HG03039 (cell line): ENCODE results near the gene SLC38A11.

ENCODE experiments used
- ATAC-seq: cut with Tn5 transposase; IDR thresholded peaks from one replicate; pipeline ENCODE4 v1.9.1; 2021; ENCODE audit warnings: mild to moderate bottlenecking, moderate library complexity; ENCODE audit not compliant: unreplicated experiment

Gene SLC38A11

GRCh38 chr2:164974221-164974620, 18.9 kb upstream of the SLC38A11 start:
- ATAC-seq = no peak

DNA sequence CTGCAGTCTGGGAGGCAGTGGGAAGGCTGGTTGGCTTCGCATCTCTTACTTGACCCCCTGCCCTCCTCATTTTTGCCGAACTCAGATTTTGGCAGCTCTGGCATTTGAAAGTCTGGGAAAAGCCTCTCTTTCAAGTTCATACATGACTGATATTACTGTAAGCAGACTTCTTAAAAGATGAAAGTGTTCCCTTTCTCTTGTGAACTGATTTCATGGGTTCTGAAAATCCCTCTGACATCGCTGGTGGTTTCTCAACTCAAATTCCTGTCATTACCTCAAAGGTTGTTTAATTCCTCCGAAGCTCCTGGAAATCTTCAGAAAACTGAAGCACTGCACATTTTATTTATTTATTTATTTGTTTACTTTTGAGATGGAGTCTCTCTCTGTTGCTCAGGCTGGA, 16.9 kb upstream of the SLC38A11 start:
- ATAC-seq = no peak

DNA sequence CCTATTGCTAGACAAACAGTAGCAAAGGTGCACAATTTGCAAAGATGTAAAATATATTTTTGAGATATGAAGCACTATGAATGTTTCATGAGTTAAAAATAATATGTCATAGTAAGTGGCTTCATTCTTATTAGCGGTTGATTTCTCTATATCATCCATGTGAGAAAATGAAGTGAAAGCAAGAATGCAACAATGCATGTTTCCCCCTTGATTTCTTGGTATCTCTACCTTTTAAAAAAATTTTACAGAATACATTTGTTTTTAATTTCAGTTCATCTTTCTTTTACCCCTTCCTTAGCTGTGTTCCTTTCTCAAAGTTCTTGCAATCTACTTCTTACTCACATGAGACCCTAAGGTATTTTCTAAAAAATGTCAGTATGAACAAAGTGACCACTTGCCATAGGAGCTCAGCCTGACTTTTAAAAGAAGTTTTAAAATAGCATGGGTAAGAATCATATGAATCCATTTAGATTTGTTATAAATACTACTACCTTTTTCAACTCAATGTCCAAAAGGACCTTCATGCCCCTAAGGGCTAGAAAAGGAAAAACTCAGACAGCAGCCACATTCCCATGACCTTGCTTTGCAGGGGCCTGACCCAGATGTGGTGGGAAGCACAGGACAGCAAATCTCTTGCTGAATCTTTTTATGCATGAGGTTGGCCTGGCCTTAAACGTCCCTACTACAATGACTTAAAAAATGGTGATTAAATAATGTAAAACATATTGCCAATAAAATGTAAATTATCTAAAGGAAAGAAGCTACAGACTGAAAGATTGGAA, 14.8 kb upstream of the SLC38A11 start:
- no peak for ATAC-seq

GRCh38 chr2:164967781-164968228, 12.5 kb upstream of the SLC38A11 start:
- ATAC-seq = no peak

GRCh38 chr2:164967361-164967760, 12.0 kb upstream of the SLC38A11 start:
- no peak for ATAC-seq

DNA sequence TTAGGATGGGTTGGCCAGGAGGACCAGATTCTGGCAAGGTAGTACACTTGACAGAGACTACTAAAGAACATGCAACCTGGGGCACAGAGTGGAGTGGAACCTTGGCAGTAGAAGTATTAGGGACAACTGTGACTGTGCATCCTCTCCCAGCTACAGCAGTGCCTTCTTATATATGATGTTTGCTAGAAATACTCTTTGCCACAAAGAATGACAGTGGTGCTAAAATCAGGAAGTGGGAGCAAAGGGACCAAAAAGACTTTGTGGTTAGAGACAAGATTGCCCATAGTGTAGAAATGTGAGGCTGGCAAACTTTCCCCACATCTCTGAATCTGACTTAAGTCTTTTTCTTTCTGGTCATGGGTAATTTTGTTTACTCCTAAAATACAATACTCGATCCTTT, 9.4 kb upstream of the SLC38A11 start:
- ATAC-seq = no peak

DNA sequence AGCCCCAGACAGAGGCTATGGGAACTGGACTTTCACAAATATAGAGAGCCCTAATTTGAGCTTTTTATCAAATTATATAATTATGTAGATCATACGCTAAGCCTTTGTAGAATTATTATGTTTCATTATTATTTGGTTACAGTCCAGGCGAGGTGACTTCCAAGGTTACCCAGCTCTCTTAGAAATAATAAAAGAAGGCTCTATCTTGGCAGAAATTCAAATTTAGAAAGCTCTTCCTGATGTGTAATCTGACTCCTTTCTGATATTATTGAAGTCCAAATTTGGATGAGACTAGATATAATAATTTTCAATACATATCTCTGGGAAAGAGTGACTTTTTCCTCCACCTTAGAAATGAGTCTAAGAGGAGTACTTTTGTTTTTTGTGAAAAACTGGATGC, 4.8 kb upstream of the SLC38A11 start:
- no peak for ATAC-seq

DNA sequence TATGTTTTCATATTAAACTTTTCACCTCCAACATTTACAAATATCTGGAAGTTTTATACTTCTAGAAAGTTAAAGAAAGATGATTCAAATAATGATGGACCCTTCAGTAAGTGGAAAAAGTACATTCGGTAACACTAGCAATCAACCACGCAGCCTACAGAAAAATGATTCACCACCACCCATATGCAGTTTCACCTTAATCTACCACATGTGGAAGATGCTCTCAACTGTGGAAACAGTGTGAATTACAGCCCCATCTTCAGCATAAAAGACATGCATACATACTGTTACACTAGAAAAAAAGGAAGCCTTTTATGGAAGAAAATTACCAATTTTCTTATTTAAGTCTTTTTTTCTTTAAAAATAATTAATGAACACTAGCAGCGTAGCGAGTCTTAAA, 1.1 kb downstream of the SLC38A11 start:
- ATAC-seq = no peak

DNA sequence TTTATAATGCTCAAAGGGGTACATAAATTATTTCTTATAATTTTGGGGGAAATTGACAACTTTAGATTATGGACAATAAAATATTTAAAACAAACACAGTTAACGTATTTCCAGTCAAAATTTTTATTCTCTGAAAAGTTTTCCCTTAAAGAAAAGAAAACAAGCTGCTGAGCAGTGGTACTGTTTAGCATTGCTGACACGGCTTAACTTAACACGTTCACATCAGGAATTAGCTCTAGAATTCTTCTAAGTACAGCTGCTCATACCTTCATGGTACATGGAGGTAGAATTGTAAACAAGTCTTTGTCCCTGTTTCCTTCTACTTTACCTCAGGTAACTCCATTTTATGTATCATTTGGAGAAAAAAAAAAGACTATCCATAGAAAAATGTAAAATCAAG, 2.0 kb downstream of the SLC38A11 start:
- ATAC-seq = no peak

DNA sequence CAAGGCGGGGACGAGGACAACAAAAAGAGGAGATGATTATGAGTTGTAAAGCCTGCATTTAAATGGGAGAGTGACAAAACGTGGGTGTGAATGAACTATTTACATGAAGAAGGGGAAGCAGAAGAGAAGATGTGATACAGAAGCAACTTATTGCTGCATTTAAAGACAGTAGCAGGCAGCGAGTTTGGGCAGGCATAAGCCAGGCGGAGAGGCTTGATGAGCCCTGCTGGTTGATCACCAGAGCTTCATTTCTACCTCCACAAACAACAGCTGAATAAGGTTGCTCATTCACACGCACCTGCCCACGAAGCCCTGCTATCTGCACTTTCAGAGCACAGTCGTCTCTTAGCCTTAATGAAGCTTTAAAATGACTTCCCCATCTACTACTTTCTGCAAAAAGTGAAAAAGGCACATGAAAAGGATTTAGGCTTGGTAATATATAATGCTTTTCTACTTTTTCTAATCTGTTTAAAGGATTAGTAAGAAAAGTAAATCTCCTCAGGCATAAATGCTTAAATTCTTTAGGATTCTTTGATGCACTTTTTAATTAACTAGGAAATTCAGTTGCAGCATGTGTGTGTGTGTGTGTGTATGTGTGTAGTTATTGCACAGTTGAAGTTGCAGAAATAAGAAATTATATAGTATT, 3.1 kb downstream of the SLC38A11 start:
- ATAC-seq = no peak

GRCh38 chr2:164948540-164948939, 6.8 kb downstream of the SLC38A11 start:
- ATAC-seq = no peak

DNA sequence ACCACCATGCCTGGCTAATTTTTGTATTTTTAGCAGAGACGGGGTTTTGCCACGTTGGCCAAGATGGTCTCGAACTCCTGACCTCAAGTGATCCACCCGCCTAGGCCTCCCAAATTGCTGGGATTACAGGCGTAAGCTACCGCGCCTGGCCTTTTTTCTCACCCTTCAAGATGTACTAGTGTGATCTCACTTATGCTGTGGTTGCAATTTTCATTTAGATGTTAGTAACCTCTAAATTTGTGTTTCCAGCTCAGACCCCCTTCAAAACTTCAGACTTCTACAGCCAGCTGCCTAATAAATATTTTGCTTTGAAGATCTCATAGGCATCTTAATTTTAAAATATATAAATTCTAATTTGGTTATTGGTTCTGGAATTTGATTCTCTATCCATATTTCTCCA, 8.0 kb downstream of the SLC38A11 start:
- no peak for ATAC-seq

DNA sequence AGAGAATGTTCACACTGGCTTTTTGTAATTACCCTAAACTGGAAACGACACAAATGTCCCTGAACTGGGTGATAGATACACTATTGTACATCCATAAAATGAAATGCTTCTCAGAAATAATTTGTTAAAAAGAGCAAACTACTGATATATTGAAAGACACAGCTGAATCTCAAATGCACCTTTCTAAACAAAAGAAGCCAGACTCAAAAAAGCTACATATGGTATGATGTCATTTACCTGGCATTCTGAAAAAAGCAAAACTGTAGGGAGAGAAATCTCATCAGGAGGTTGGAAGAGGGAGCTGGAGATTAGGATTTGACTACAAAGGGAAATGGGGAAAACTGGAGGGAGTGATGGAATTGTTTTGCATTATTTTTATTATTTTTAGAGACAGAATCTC, 12.0 kb downstream of the SLC38A11 start:
- ATAC-seq = no peak

DNA sequence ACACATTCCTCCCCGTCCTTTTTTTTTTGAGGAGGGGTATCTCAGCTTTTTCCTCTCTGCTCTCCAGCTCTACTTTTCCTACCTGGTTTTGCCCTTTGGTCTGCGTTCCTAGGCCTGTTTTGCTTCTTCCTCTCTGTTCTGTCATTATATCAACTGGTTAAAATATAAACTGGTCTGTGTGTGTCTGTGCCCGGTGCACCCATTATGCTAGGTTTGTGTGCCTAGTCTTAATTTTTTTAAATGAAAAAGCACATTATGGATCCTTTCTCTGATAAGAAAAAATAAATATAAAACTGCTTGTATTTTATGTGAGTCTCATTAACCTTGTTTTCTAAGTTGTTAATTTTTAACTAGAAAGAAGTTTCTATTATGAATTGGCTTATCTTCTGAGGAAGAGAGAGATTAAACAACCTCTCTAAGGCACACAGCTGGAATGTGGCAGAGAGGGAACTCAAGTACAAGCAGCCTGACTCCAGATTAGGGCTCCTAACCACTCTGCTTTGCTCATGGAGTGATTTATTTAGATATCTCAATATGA, 17.4 kb downstream of the SLC38A11 start:
- ATAC-seq = no peak

DNA sequence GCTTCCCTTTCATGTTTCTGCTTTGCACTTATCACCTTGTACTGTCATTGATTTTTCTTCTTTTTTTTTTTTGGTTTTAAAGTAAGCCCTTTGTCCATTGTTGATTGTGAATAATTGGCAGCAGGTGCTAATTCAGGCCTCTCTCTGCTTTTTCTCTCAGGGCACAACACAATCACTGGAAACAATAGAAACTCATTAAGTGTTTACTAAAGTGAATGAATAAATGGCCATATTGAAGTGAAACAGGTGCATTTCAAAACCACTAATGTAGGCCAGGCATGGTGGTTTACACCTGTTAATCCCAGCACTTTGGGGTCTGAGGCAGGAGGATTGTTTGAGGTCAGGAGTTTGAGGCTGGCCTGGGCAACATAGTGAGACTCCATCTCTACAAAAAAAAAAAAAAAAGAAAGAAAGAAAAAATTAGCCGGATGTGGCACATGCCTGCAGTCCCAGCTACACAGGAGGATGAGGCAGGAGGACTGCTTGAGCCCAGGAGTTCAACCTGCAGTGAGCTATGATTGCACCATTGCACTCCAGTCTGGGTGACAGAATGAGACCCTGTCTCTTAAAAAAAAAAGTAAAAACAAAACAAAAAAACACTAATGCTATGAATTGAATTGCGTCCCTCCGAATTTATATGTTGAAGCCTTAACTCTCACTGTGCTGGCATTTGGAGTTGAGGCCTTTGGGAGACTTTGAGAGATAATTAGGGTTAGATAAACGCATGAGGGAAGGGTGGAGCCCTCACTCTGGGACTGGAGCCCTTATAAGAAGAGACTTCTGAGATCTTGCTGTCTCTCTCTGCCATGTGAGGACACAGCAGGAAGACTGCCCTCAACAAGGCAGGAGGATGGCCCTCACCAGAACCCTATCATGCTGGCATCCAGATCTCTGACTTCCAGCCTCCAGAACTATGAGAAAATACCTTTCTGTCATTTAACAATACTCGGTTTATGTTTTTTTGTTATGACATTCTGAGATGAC, 19.9 kb downstream of the SLC38A11 start:
- ATAC-seq = no peak

DNA sequence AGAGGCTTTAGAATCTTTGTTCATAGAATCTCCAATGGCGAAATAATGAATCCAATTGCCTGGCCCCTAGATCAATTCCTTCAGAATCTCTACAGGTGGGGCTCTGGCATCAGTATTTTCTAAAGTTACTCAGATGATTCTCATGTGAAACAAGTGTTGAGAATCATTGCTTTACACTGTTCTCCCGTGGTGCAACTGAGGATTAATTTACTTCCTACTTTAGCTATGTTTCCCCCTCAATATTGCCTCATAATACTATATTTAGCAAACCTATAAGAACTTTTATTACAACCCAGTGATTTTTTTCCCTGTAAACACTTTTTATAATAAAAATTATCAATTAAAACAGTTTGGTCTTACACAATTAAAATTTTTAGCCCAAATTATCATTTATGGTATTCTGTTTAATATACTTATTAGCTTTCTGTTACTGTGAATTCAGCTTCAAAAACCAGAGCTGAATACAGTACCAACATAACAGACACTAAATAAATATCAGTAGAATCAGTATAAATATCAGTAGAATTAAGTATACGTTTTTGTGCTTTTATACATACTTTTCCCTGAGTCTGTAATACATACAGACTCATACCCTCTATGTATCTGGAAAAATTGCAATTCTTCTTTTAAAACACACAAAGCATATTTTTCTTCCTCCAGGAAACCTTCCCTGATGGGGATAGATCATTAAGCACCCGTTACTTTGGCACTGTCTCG, 20.8 kb downstream of the SLC38A11 start:
- ATAC-seq = no peak

- ATAC-seq = no peak
Observed at GRCh38 chr2:164933671-164934189, 21.6 kb downstream of the SLC38A11 start.

GRCh38 chr2:164932377-164932776, 22.9 kb downstream of the SLC38A11 start:
- ATAC-seq = no peak

- no peak for ATAC-seq
Observed at GRCh38 chr2:164928101-164928673, 27.1 kb downstream of the SLC38A11 start.

DNA sequence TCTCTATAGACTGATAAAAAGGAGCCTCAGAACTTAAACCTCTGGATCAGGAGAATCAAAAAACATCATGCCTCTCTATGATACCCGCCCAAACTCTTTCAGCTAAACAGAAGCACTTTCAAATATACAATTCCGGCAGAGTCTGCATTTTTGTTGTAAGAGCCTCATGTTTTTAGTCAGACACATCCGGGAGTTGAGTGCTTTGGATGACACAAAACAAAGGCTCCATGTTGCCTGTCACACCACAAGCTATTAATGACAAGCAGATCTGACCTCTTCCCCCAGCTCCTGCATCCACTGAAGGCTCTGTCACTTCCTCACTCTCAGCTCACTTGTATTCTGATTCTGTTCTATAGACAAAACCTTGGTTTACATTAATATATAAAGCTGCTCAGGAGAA, 33.2 kb downstream of the SLC38A11 start:
- ATAC-seq = no peak
